ENCODE measurements around the gene HNRNPA1. TPM values are rescaled to one million over a fixed set of nuclear protein-coding genes. Genes with fewer than 3 reads are reported as not detected.

HNRNPA1 gene
- total RNA-seq, 1 experiment from 2014 or later, result 1,116 TPM

DNA sequence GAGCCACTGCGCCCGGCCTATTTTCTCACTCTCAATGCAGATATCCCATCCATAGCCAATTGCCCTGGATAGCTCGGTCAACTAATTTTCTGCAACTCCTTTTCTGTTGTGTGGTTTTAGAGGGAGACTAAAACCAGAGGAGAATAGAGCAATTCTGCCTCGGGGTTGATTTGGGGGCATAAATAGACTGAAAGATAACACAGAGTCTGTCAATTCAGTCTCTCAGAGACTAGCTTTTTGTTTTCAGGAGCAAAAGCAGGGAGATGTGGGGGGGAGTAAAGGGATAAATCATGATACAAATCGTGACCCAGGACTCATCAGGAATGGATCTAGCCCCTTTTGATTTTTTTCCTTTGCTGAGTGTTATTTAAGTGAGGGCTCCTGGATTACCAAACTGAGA lies 50.9 kb downstream of the HNRNPA1 start:
- Histone ChIP-seq H3F3A (ENCODE audit: insufficient read depth, low read depth) (peaks cover 38% of the 10 kb centered on the region), H3K27ac (no peak overlapping the region), H3K27me3 (ENCODE audit: insufficient read depth, low read depth) (no peaks in the 10 kb centered on the region), H3K36me3 (ENCODE audit: low read depth) (peaks cover 20% of the 10 kb centered on the region), H3K4me2 (no peak overlapping the region), H4K20me1 (ENCODE audit: insufficient read depth) (peaks cover 67% of the 10 kb centered on the region), H3K4me3 (no peak overlapping the region), H3K4me1 (replicated peaks; ENCODE audit: insufficient read depth) (peaks cover 43% of the 10 kb centered on the region), H2AFZ (no peak overlapping the region), H3K79me2 (ENCODE audit: low read depth) (peaks cover 97% of the 10 kb centered on the region), H3K9me2 (ENCODE audit: insufficient read depth) (no peaks in the 10 kb centered on the region), H3K9me3 (ENCODE audit: insufficient read depth, low read depth) (no peaks in the 10 kb centered on the region)
- ChIA-PET CTCF (no interaction called here), POLR2A (ENCODE audit: unreplicated experiment) (interaction anchor here (0.6 kb wide), 1 partner anchor 80 kb away, joined by 4 read pairs; no protein-coding TSS in a partner anchor)
- intact Hi-C loops (cut with micrococcal nuclease; ENCODE audit: unreplicated experiment), result no loop called here
- no TSS peak for BruUV-seq (replicated peaks)
- TF ChIP-seq, protein P1, sequence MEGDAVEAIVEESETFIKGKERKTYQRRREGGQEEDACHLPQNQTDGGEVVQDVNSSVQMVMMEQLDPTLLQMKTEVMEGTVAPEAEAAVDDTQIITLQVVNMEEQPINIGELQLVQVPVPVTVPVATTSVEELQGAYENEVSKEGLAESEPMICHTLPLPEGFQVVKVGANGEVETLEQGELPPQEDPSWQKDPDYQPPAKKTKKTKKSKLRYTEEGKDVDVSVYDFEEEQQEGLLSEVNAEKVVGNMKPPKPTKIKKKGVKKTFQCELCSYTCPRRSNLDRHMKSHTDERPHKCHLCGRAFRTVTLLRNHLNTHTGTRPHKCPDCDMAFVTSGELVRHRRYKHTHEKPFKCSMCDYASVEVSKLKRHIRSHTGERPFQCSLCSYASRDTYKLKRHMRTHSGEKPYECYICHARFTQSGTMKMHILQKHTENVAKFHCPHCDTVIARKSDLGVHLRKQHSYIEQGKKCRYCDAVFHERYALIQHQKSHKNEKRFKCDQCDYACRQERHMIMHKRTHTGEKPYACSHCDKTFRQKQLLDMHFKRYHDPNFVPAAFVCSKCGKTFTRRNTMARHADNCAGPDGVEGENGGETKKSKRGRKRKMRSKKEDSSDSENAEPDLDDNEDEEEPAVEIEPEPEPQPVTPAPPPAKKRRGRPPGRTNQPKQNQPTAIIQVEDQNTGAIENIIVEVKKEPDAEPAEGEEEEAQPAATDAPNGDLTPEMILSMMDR (conservative IDR thresholded peaks at IDR 0.05), result no peak
- TF ChIP-seq EZH2 (IDR thresholded peaks at IDR 0.05; ENCODE audit: low read depth), result no peak
- no peak for DNase-seq

DNA sequence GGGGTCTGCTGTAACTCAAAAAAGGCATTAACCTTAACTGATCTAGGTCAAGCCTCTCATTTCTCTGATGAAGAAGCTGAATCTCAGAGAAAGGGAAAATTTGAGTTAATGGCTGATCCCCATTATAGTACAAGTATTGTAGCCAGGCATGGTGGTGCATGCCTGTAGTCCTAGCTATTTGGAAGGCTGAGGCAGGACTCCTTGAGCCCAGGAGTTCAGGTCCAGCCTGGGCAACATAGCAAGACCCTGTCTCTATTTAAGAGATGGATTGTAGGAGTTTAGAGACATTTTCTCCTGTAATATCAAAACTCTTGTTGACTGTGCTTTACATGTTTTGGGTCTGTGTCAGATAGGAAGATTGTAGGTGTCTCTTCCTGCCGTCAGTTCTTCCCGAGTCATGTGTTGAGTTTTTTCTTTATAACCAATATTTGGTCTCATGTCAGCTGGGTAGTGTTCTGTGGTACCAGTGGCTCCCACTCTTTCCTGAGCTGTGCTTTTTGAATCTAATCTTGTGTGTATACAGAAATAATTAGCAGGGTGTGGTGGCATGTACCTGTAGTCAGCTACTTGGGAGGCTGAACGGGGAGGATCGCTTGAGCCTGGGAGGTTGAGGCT lies 53.0 kb downstream of the HNRNPA1 start:
- POLR2A ChIA-PET (ENCODE audit: unreplicated experiment), result interaction anchor here (0.7 kb wide), 1 partner anchor 36 kb away, joined by 4 read pairs; no protein-coding TSS in a partner anchor

More for the DNA sequence above, 53.0 kb downstream of the HNRNPA1 start:
- no TSS peak for BruUV-seq (replicated peaks)
- H3K27me3 ChIP-seq (ENCODE audit: insufficient read depth, low read depth), result no peaks in the 10 kb centered on the region
- intact Hi-C loops (cut with micrococcal nuclease; ENCODE audit: unreplicated experiment), result no loop called here
- H3K27ac ChIP-seq, result no peak overlapping the region
- H3K4me3 ChIP-seq, result no peak overlapping the region
- H3K4me1 ChIP-seq (replicated peaks; ENCODE audit: insufficient read depth), result peaks cover 26% of the 10 kb centered on the region
- no peak overlapping the region for H3K4me2 ChIP-seq
- peaks cover 19% of the 10 kb centered on the region for H3K36me3 ChIP-seq (ENCODE audit: low read depth)
- H3K9me3 ChIP-seq (ENCODE audit: insufficient read depth, low read depth), result no peaks in the 10 kb centered on the region
- H2AFZ ChIP-seq, result no peak overlapping the region
- peaks cover 22% of the 10 kb centered on the region for H3F3A ChIP-seq (ENCODE audit: insufficient read depth, low read depth)
- no peak for DNase-seq
- H3K9me2 ChIP-seq (ENCODE audit: insufficient read depth), result no peaks in the 10 kb centered on the region
- peaks cover 79% of the 10 kb centered on the region for H4K20me1 ChIP-seq (ENCODE audit: insufficient read depth)
- TF ChIP-seq, protein P1 (conservative IDR thresholded peaks at IDR 0.05), result no peak
- no peak for TF ChIP-seq EZH2 (IDR thresholded peaks at IDR 0.05; ENCODE audit: low read depth)
- peaks cover 87% of the 10 kb centered on the region for H3K79me2 ChIP-seq (ENCODE audit: low read depth)
- CTCF ChIA-PET, result no interaction called here

Other genes with a start within 250 kb of the HNRNPA1 start
- gene HOXC5, start 247.7 kb upstream of the HNRNPA1 start, total RNA-seq (2021), result 0.61 and 1.8 TPM in 2 replicates
- gene HOXC4, start 226.9 kb upstream of the HNRNPA1 start, total RNA-seq (2021), result 3.8 and 4.7 TPM in 2 replicates
- gene SMUG1, start 91.7 kb upstream of the HNRNPA1 start, total RNA-seq (2021), result 37.8 and 53.7 TPM in 2 replicates
- gene CBX5, start 604 bp upstream of the HNRNPA1 start, total RNA-seq (2021), result 108 and 154 TPM in 2 replicates
- 1.5 and 1.7 TPM in 2 replicates for gene NFE2, start 20.3 kb downstream of the HNRNPA1 start, total RNA-seq (2021)
- 232 and 265 TPM in 2 replicates for gene COPZ1, start 44.4 kb downstream of the HNRNPA1 start, total RNA-seq (2021)
- gene GPR84, start 83.8 kb downstream of the HNRNPA1 start, total RNA-seq (2021), result not detected in 2 replicates
- gene ZNF385A, start 104.0 kb downstream of the HNRNPA1 start, total RNA-seq (2021), result 17.2 and 18.0 TPM in 2 replicates
- 26.7 and 28.4 TPM in 2 replicates for gene ITGA5, start 138.5 kb downstream of the HNRNPA1 start, total RNA-seq (2021)
- not detected in 2 replicates for gene GTSF1, start 192.9 kb downstream of the HNRNPA1 start, total RNA-seq (2021)
- gene NCKAP1L, start 217.0 kb downstream of the HNRNPA1 start, total RNA-seq (2021), result not detected in 2 replicates